Panc1 (cell line): ENCODE results near the gene RNF220.

ENCODE experiments used
- CTCF ChIP-seq: fragments of 450-650 bp; IDR thresholded peaks from 2 replicates; pipeline ENCODE4 v1.5.1; 2017; ENCODE audit warnings: mild to moderate bottlenecking
- POLR2AphosphoS5 ChIP-seq: IDR thresholded peaks from 2 replicates; pipeline ENCODE4 v1.6.1; 2012; ENCODE audit warnings: mild to moderate bottlenecking, low read depth, low read length, moderate library complexity

- TF ChIP-seq POLR2AphosphoS5 (no peak), CTCF (no peak)
Measured at GRCh38 chr1:44568128-44568900, 163.3 kb downstream of the RNF220 start.
